OCI-LY7 (cell line): ENCODE measurements around the gene CTDSP1. TPM values are rescaled to one million over a fixed set of nuclear protein-coding genes. Genes with fewer than 3 reads are reported as not detected.

ENCODE experiments used
- BruUV-seq: library from RNA; stranded (reverse); fragments of 400-500 nt; replicated peaks from 2 replicates; lab custom pipeline; 2021; lab: Mats Ljungman, UMichigan
- CTCF ChIA-PET: fragments of 300-600 bp; sonication (Branson Sonifier 250); formaldehyde crosslinking; loops from one replicate; lab custom pipeline; 2022; ENCODE audit warnings: antibody characterized with exemption; ENCODE audit not compliant: unreplicated experiment; lab: Charles Lee
- POLR2A ChIA-PET: fragments of 300-600 bp; sonication (Branson Sonifier 250); formaldehyde crosslinking; loops from one replicate; lab custom pipeline; 2022; ENCODE audit warnings: antibody characterized with exemption; lab: Charles Lee
- DNase-seq: peaks from one replicate; pipeline ENCODE4 v3.0.0-alpha.2; 2015; ENCODE audit warnings: low spot score
- H2AFZ ChIP-seq: fragments of 200-600 bp; sonication (generic), shearing (Covaris generic); 2 replicates; pipeline ENCODE4 v1.6.1; 2014; ENCODE audit warnings: mild to moderate bottlenecking, antibody characterized with exemption, low read length, moderate library complexity
- H3K27ac ChIP-seq: fragments of 200-600 bp; sonication (generic); 2 replicates; pipeline ENCODE4 v1.5.1; 2014; ENCODE audit warnings: mixed run types, low read depth, mild to moderate bottlenecking, moderate library complexity, low read length, inconsistent platforms; ENCODE audit not compliant: poor library complexity, severe bottlenecking
- H3K36me3 ChIP-seq: fragments of 200-600 bp; sonication (generic); 2 replicates; pipeline ENCODE4 v1.6.1; 2014; ENCODE audit warnings: mild to moderate bottlenecking, antibody characterized with exemption, low read length, moderate library complexity, mixed read lengths; ENCODE audit not compliant: insufficient read depth
- H3K4me1 ChIP-seq: fragments of 200-600 bp; sonication (generic); 2 replicates; pipeline ENCODE4 v1.5.1; 2014; ENCODE audit warnings: mild to moderate bottlenecking, low read length; ENCODE audit not compliant: insufficient read depth, poor library complexity, severe bottlenecking
- H3K4me2 ChIP-seq: fragments of 200-600 bp; sonication (generic); 2 replicates; pipeline ENCODE4 v1.6.1; 2014; ENCODE audit warnings: mild to moderate bottlenecking, low read length
- H3K4me3 ChIP-seq: fragments of 200-600 bp; sonication (generic); 2 replicates; pipeline ENCODE4 v1.5.1; 2014; ENCODE audit warnings: mild to moderate bottlenecking, low read depth, low read length; ENCODE audit not compliant: poor library complexity, severe bottlenecking
- H3K79me2 ChIP-seq: fragments of 200-600 bp; sonication (generic); 2 replicates; pipeline ENCODE4 v1.6.1; 2016; ENCODE audit warnings: low read depth, mild to moderate bottlenecking, low read length, moderate library complexity, mixed read lengths; ENCODE audit not compliant: insufficient read depth
- H3K9me2 ChIP-seq: fragments of 200-600 bp; sonication (generic); 2 replicates; pipeline ENCODE4 v1.6.1; 2016; ENCODE audit warnings: mild to moderate bottlenecking, low read length, mixed read lengths; ENCODE audit not compliant: insufficient read depth
- H3K9me3 ChIP-seq: fragments of 200-600 bp; sonication (generic); 2 replicates; pipeline ENCODE4 v1.6.1; 2014; ENCODE audit warnings: mild to moderate bottlenecking, mixed run types, low read length, mixed read lengths
- H4K20me1 ChIP-seq: fragments of 200-600 bp; sonication (generic); 2 replicates; pipeline ENCODE4 v1.6.1; 2014; ENCODE audit warnings: mild to moderate bottlenecking, antibody characterized with exemption, low read length, moderate library complexity, mixed read lengths; ENCODE audit not compliant: insufficient read depth
- EZH2phosphoT487 ChIP-seq: fragments of 200-600 bp; sonication (generic); IDR thresholded peaks from 2 replicates; pipeline ENCODE4 v1.6.1; 2018; ENCODE audit warnings: low read depth, borderline replicate concordance, mild to moderate bottlenecking, mixed run types, antibody characterized with exemption, low read length, moderate library complexity, mixed read lengths
- intact Hi-C: fragments of 100-400 bp; cut with micrococcal nuclease; formaldehyde crosslinking; loops from one replicate; pipeline ENCODE4 v1.10.0; 2022; ENCODE audit not compliant: unreplicated experiment
- microRNA-seq: library from miRNA; unstranded; fragments of <30 nt; microRNA quantifications from one replicate; pipeline ENCODE4 v1.2.0, GENCODE V29; 2022; ENCODE audit warnings: borderline replicate concordance
- small RNA-seq: library from RNA; depleted of rRNA; stranded (forward); fragments of <200 nt; gene quantifications from one replicate; pipeline ENCODE3, GENCODE V24; 2014
- total RNA-seq, 2 experiments: library from RNA; depleted of rRNA in 1 of 2; stranded (reverse); fragments of >200 nt in 1 of 2; shearing (Covaris generic) in 1 of 2; gene quantifications; 2 replicates each; pipeline ENCODE4 v1.2.3, GENCODE V29; 2014 to 2022
- TF ChIP-seq, protein P1 (sequence below): fragments of 200-600 bp; sonication (generic); conservative IDR thresholded peaks from 2 replicates; pipeline ENCODE4 v1.5.1; 2014; ENCODE audit warnings: mild to moderate bottlenecking, antibody characterized with exemption, low read length, moderate library complexity, mixed read lengths

Gene CTDSP1
- total RNA-seq, 2 experiments from 2014 or later, result 95.3 to 152 TPM

DNA sequence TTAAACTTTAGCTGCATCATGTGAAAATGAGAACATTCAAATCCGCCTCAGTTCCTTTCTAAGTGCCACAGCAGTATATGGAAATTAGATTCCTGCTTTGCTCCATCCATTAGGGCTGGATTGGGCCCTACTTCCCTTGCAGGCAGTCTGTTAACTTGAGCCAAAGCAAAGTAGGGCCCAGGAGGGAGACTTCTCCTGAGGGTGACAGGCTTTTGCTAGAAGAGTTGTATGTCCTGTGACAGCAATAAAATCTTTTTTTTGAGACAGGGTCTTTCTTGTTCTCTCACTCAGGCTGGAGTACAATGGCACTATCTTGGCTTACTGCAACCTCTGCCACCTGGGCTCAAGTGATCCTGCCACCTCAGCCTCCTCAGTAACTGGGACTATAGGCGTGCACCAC lies 47.4 kb downstream of the CTDSP1 start:
- ChIA-PET CTCF (no interaction called here), POLR2A (interaction anchor here (0.6 kb wide), 1 partner anchor 237 kb away, joined by 6 read pairs; no protein-coding TSS in a partner anchor)
- no TSS peak for BruUV-seq

DNA sequence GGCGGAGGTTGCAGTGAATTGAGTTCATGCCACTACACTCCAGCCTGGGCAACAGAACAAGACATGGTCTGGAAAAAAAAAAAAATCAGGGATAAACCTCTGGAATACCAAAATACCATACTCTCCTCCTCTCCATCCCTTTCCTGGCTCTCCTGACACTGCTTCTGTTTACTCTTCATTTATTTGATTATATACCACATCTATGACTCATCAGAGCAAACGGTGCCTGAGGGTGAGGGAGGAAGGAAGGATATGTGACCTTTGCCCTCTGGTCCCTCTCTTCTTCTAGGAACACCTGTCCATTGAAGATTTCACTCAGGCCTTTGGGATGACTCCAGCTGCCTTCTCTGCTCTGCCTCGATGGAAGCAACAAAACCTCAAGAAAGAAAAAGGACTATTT lies 49.3 kb downstream of the CTDSP1 start:
- DNase-seq, result no peak
- intact Hi-C loops, result no loop called here
- Histone ChIP-seq H3K27ac (no peak overlapping the region), H3K79me2 (no peaks in the 10 kb centered on the region), H3K4me1 (no peaks in the 10 kb centered on the region), H3K9me3 (no peaks in the 10 kb centered on the region), H3K9me2 (no peaks in the 10 kb centered on the region), H3K36me3 (peaks cover 58% of the 10 kb centered on the region), H4K20me1 (no peaks in the 10 kb centered on the region), H3K4me2 (no peak overlapping the region), H2AFZ (no peak overlapping the region), H3K4me3 (no peak overlapping the region)
- BruUV-seq, result no TSS peak
- ChIA-PET POLR2A (no interaction called here), CTCF (no interaction called here)
- TF ChIP-seq, protein P1, sequence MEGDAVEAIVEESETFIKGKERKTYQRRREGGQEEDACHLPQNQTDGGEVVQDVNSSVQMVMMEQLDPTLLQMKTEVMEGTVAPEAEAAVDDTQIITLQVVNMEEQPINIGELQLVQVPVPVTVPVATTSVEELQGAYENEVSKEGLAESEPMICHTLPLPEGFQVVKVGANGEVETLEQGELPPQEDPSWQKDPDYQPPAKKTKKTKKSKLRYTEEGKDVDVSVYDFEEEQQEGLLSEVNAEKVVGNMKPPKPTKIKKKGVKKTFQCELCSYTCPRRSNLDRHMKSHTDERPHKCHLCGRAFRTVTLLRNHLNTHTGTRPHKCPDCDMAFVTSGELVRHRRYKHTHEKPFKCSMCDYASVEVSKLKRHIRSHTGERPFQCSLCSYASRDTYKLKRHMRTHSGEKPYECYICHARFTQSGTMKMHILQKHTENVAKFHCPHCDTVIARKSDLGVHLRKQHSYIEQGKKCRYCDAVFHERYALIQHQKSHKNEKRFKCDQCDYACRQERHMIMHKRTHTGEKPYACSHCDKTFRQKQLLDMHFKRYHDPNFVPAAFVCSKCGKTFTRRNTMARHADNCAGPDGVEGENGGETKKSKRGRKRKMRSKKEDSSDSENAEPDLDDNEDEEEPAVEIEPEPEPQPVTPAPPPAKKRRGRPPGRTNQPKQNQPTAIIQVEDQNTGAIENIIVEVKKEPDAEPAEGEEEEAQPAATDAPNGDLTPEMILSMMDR, result no peak
- no peak for TF ChIP-seq EZH2phosphoT487

More for the DNA sequence above, 47.4 kb downstream of the CTDSP1 start:
- Histone ChIP-seq H3K4me2 (no peak overlapping the region), H3K79me2 (no peaks in the 10 kb centered on the region), H3K36me3 (peaks cover 41% of the 10 kb centered on the region), H3K4me3 (no peak overlapping the region), H3K27ac (no peak overlapping the region), H3K9me2 (no peaks in the 10 kb centered on the region), H4K20me1 (no peaks in the 10 kb centered on the region), H3K9me3 (no peaks in the 10 kb centered on the region), H2AFZ (no peak overlapping the region), H3K4me1 (no peaks in the 10 kb centered on the region)
- TF ChIP-seq, protein P1, result no peak
- no peak for TF ChIP-seq EZH2phosphoT487
- DNase-seq, result no peak
- intact Hi-C loops, result no loop called here

DNA sequence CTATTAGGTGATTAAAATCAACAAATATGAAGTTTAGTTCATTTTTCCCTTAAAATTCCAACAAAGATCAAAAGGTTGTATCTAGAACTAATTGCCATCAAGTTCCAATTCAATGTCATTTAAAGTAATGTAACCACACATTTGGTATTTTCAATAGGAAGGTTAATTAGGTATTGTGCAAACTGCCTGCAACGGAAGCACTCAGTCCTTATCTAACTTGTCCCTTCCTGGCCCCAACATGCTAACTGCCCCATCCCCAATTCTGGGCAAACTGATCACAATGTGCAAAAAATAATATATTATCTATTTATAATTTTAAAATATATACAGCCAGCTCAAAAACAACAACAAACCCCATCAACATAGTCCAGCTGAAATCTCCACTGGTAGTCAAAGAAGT lies 52.4 kb downstream of the CTDSP1 start:
- DNase-seq, result no peak

More for the DNA sequence above, 52.4 kb downstream of the CTDSP1 start:
- no TSS peak for BruUV-seq
- CTCF ChIA-PET, result no interaction called here
- Histone ChIP-seq H2AFZ (no peak overlapping the region), H3K79me2 (no peaks in the 10 kb centered on the region), H3K4me3 (no peak overlapping the region), H3K9me2 (no peaks in the 10 kb centered on the region), H3K9me3 (peaks cover 8% of the 10 kb centered on the region), H3K36me3 (peaks cover 87% of the 10 kb centered on the region), H3K4me1 (no peaks in the 10 kb centered on the region), H3K4me2 (no peak overlapping the region), H3K27ac (no peak overlapping the region), H4K20me1 (no peaks in the 10 kb centered on the region)
- TF ChIP-seq, protein P1, result no peak
- no peak for TF ChIP-seq EZH2phosphoT487
- POLR2A ChIA-PET, result no interaction called here
- intact Hi-C loops, result no loop called here

Small RNA genes lying within 50 kb of the gene (microRNA-seq; reads per million reads assigned to microRNA genes)
- 50,730 reads per million, percentile 99 among the genes with 10 or more reads in this experiment for gene MIR26B

Small RNA genes lying within 50 kb of the gene (small RNA-seq; reads per million reads assigned to genes)
- 10.0 reads per million, percentile 95 among the genes with 10 or more reads in this experiment for gene MIR26B

Other genes starting within 250 kb of the CTDSP1 start
- not detected in 2 replicates for gene CXCR1, start 232.9 kb upstream of the CTDSP1 start, total RNA-seq (2014; rRNA removed; shearing (Covaris generic))
- gene CXCR1, start 232.9 kb upstream of the CTDSP1 start, total RNA-seq (2022), result not detected in 2 replicates
- gene ARPC2, start 182.7 kb upstream of the CTDSP1 start, total RNA-seq (2014; rRNA removed; shearing (Covaris generic)), result 257 and 264 TPM in 2 replicates
- 512 and 545 TPM in 2 replicates for gene ARPC2, start 182.7 kb upstream of the CTDSP1 start, total RNA-seq (2022)
- 0.22 TPM in 1 of 2 replicates, not detected in the other for gene GPBAR1, start 138.9 kb upstream of the CTDSP1 start, total RNA-seq (2014; rRNA removed; shearing (Covaris generic))
- 0.40 and 0.44 TPM in 2 replicates for gene GPBAR1, start 138.9 kb upstream of the CTDSP1 start, total RNA-seq (2022)
- gene AAMP, start 129.7 kb upstream of the CTDSP1 start, total RNA-seq (2014; rRNA removed; shearing (Covaris generic)), result 97.0 and 136 TPM in 2 replicates
- 59.7 and 68.7 TPM in 2 replicates for gene AAMP, start 129.7 kb upstream of the CTDSP1 start, total RNA-seq (2022)
- gene PNKD, start 129.3 kb upstream of the CTDSP1 start, total RNA-seq (2014; rRNA removed; shearing (Covaris generic)), result 65.9 and 66.3 TPM in 2 replicates
- 62.2 and 74.5 TPM in 2 replicates for gene PNKD, start 129.3 kb upstream of the CTDSP1 start, total RNA-seq (2022)
- gene TMBIM1, start 107.4 kb upstream of the CTDSP1 start, total RNA-seq (2014; rRNA removed; shearing (Covaris generic)), result 18.9 and 30.3 TPM in 2 replicates
- 26.9 and 27.6 TPM in 2 replicates for gene TMBIM1, start 107.4 kb upstream of the CTDSP1 start, total RNA-seq (2022)
- not detected in 2 replicates for gene CATIP, start 43.0 kb upstream of the CTDSP1 start, total RNA-seq (2014; rRNA removed; shearing (Covaris generic))
- gene CATIP, start 43.0 kb upstream of the CTDSP1 start, total RNA-seq (2022), result not detected in 2 replicates
- gene SLC11A1, start 17.6 kb upstream of the CTDSP1 start, total RNA-seq (2014; rRNA removed; shearing (Covaris generic)), result 0.31 and 0.57 TPM in 2 replicates
- gene SLC11A1, start 17.6 kb upstream of the CTDSP1 start, total RNA-seq (2022), result 0.59 and 0.78 TPM in 2 replicates
- gene VIL1, start 19.3 kb downstream of the CTDSP1 start, total RNA-seq (2014; rRNA removed; shearing (Covaris generic)), result 0.47 TPM in 1 of 2 replicates, not detected in the other
- not detected in 2 replicates for gene VIL1, start 19.3 kb downstream of the CTDSP1 start, total RNA-seq (2022)
- gene USP37, start 168.5 kb downstream of the CTDSP1 start, total RNA-seq (2014; rRNA removed; shearing (Covaris generic)), result 23.3 and 31.4 TPM in 2 replicates
- gene USP37, start 168.5 kb downstream of the CTDSP1 start, total RNA-seq (2022), result 32.4 and 33.0 TPM in 2 replicates
- 67.8 and 71.6 TPM in 2 replicates for gene CNOT9, start 169.0 kb downstream of the CTDSP1 start, total RNA-seq (2014; rRNA removed; shearing (Covaris generic))
- 92.2 and 94.2 TPM in 2 replicates for gene CNOT9, start 169.0 kb downstream of the CTDSP1 start, total RNA-seq (2022)
- 0.25 and 1.2 TPM in 2 replicates for gene PLCD4, start 208.0 kb downstream of the CTDSP1 start, total RNA-seq (2014; rRNA removed; shearing (Covaris generic))
- gene PLCD4, start 208.0 kb downstream of the CTDSP1 start, total RNA-seq (2022), result 0.48 TPM in 1 of 2 replicates, not detected in the other